GM23338 (cell line): ENCODE results near the gene FNDC3B. TPM values are rescaled to one million over a fixed set of nuclear protein-coding genes. Genes with fewer than 3 reads are reported as not detected.

Experiments
- ATAC-seq: fragments of 200-7000 bp; cut with Tn5 transposase; 3 replicates; pipeline ENCODE4 v1.9.1; 2020
- DNase-seq: peaks from one replicate; pipeline ENCODE4 v3.0.0-alpha.2; 2015; ENCODE audit warnings: low spot score
- H2AFZ ChIP-seq: fragments of 200-600 bp; sonication (generic); 2 replicates; pipeline ENCODE4 v1.8.0; 2016; ENCODE audit warnings: antibody characterized with exemption, mild to moderate bottlenecking, moderate library complexity
- H3F3A ChIP-seq: fragments of 200-600 bp; sonication (generic); replicated peaks from 2 replicates; pipeline ENCODE4 v1.8.0; 2017; ENCODE audit warnings: antibody characterized with exemption, mixed run types, low read depth
- H3K27ac ChIP-seq: fragments of 200-600 bp; sonication (generic); 2 replicates; pipeline ENCODE4 v1.6.1; 2016; ENCODE audit warnings: low read depth
- H3K27me3 ChIP-seq: fragments of 200-600 bp; sonication (generic); 2 replicates; pipeline ENCODE4 v1.8.0; 2016; ENCODE audit warnings: mild to moderate bottlenecking, mixed run types, moderate library complexity; ENCODE audit not compliant: insufficient read depth
- H3K36me3 ChIP-seq: fragments of 200-600 bp; sonication (generic); 2 replicates; pipeline ENCODE4 v1.8.0; 2016; ENCODE audit warnings: mild to moderate bottlenecking; ENCODE audit not compliant: insufficient read depth
- H3K4me1 ChIP-seq: fragments of 200-600 bp; sonication (generic); 2 replicates; pipeline ENCODE4 v1.8.0; 2016; ENCODE audit warnings: mild to moderate bottlenecking, moderate library complexity; ENCODE audit not compliant: insufficient read depth
- H3K4me2 ChIP-seq: fragments of 200-600 bp; sonication (generic); 2 replicates; pipeline ENCODE4 v1.7.1; 2017; ENCODE audit warnings: mixed run types
- H3K4me3 ChIP-seq: fragments of 200-600 bp; sonication (generic); 2 replicates; pipeline ENCODE4 v1.6.1; 2016; ENCODE audit warnings: mixed run types
- H3K79me2 ChIP-seq: fragments of 200-600 bp; sonication (generic); replicated peaks from 2 replicates; pipeline ENCODE4 v1.8.0; 2017; ENCODE audit warnings: mild to moderate bottlenecking; ENCODE audit not compliant: insufficient read depth
- H3K9me2 ChIP-seq: fragments of 200-600 bp; sonication (generic); 2 replicates; pipeline ENCODE4 v1.8.0; 2017; ENCODE audit not compliant: insufficient read depth
- H4K20me1 ChIP-seq: fragments of 200-600 bp; sonication (generic); replicated peaks from 2 replicates; pipeline ENCODE4 v1.8.0; 2017; ENCODE audit warnings: mild to moderate bottlenecking; ENCODE audit not compliant: insufficient read depth
- H3K27ac Mint-ChIP-seq: 2 replicates; pipeline ENCODE4 v1.8.0; 2020; ENCODE audit warnings: inconsistent platforms, mild to moderate bottlenecking, moderate library complexity, mixed read lengths
- H3K27me3 Mint-ChIP-seq: 3 replicates; pipeline ENCODE4 v1.8.0; 2022; ENCODE audit warnings: low read depth, mild to moderate bottlenecking, moderate library complexity, mixed read lengths, inconsistent platforms; ENCODE audit not compliant: insufficient read depth, poor library complexity
- H3K36me3 Mint-ChIP-seq: 3 replicates; pipeline ENCODE4 v1.8.0; 2021; ENCODE audit warnings: low read depth, mild to moderate bottlenecking, inconsistent platforms, moderate library complexity, mixed read lengths
- H3K4me1 Mint-ChIP-seq: 3 replicates; pipeline ENCODE4 v1.8.0; 2020; ENCODE audit warnings: mild to moderate bottlenecking, inconsistent platforms, mixed read lengths
- H3K4me3 Mint-ChIP-seq: 3 replicates; pipeline ENCODE4 v1.8.0; 2021; ENCODE audit warnings: moderate library complexity, mild to moderate bottlenecking, inconsistent platforms, mixed read lengths
- H3K9me3 Mint-ChIP-seq: 3 replicates; pipeline ENCODE4 v1.8.0; 2020; ENCODE audit warnings: moderate library complexity, mild to moderate bottlenecking, inconsistent platforms, mixed read lengths
- CREB1 ChIP-seq: fragments of 250-450 bp; sonication (Bioruptor Pico); IDR thresholded peaks from 2 replicates; pipeline ENCODE4 v1.5.0; 2020; ENCODE audit warnings: low read depth, mild to moderate bottlenecking, moderate library complexity
- EZH2 ChIP-seq: fragments of 200-600 bp; sonication (generic); IDR thresholded peaks from one replicate; pipeline ENCODE4 v1.8.0; 2017; ENCODE audit warnings: antibody characterized with exemption, mild to moderate bottlenecking, low read depth; ENCODE audit not compliant: unreplicated experiment
- EZH2phosphoT487 ChIP-seq: fragments of 200-600 bp; sonication (generic); IDR thresholded peaks from one replicate; pipeline ENCODE4 v1.8.1; 2018; ENCODE audit warnings: antibody characterized with exemption; ENCODE audit not compliant: unreplicated experiment
- NANOG ChIP-seq: IDR thresholded peaks from 2 replicates; pipeline ENCODE4 v1.6.1; 2016; ENCODE audit warnings: antibody characterized with exemption, borderline replicate concordance
- ZNF114 ChIP-seq: fragments of 250-450 bp; sonication (Bioruptor Pico); IDR thresholded peaks from 2 replicates; pipeline ENCODE4 v1.5.0; 2020; ENCODE audit warnings: mild to moderate bottlenecking, moderate library complexity
- polyA plus RNA-seq: library from polyadenylated mRNA; unstranded; fragments of >200 nt; fragmentation: Nextera tagmentation; extraction: Ambion mirVana; gene quantifications from 2 replicates; pipeline ENCODE4 v1.2.1, GENCODE V29; 2016
- total RNA-seq: library from RNA; depleted of rRNA; stranded (reverse); fragments of >200 nt; shearing (Covaris generic); gene quantifications from 2 replicates; pipeline ENCODE4 v1.2.3, GENCODE V29; 2014
- TF ChIP-seq, protein P1 (sequence below), 2 experiments: fragments of 200-600 bp in 1 of 2; sonication (generic) in 1 of 2; conservative IDR thresholded peaks; 2 replicates each; pipeline versions ENCODE4 v1.5.1 to v1.6.1; 2016 to 2017; ENCODE audit warnings: antibody characterized with exemption in 2 of 2, low read depth in 2 of 2, mild to moderate bottlenecking in 2 of 2, moderate library complexity in 1 of 2

FNDC3B gene
- total and polyA plus RNA-seq, 2 experiments from 2014 or later, result 19.1 to 55.4 TPM

GRCh38 chr3:172218350-172219323 lies 179.3 kb downstream of the FNDC3B start:
- Mint-ChIP-seq H3K36me3 (no peaks in the 10 kb centered on the region), H3K4me1 (peaks cover 65% of the 10 kb centered on the region), H3K9me3 (no peaks in the 10 kb centered on the region), H3K27ac (no peak overlapping the region), H3K27me3 (peaks cover 9% of the 10 kb centered on the region), H3K4me3 (no peak overlapping the region)
- no peaks in the 10 kb centered on the region for H3F3A ChIP-seq
- no peak overlapping the region for H2AFZ ChIP-seq
- H3K9me2 ChIP-seq, result no peaks in the 10 kb centered on the region
- H3K79me2 ChIP-seq, result peaks cover 81% of the 10 kb centered on the region
- H3K27me3 ChIP-seq, result no peaks in the 10 kb centered on the region
- peak overlapping the region; percentile 51 for H3K27ac ChIP-seq
- no peak for TF ChIP-seq CREB1 (CRISPR knock-in tag)
- DNase-seq (no peak), ATAC-seq (peak; percentile 16; the same call in 2 of the 3 replicates)
- H3K4me1 ChIP-seq, result peaks cover 76% of the 10 kb centered on the region
- H3K4me2 ChIP-seq, result peak overlapping the region; percentile 41
- H3K4me3 ChIP-seq, result no peak overlapping the region
- peaks cover 9% of the 10 kb centered on the region; the same call in 1 of the 2 replicates for H4K20me1 ChIP-seq
- no peaks in the 10 kb centered on the region for H3K36me3 ChIP-seq

DNA sequence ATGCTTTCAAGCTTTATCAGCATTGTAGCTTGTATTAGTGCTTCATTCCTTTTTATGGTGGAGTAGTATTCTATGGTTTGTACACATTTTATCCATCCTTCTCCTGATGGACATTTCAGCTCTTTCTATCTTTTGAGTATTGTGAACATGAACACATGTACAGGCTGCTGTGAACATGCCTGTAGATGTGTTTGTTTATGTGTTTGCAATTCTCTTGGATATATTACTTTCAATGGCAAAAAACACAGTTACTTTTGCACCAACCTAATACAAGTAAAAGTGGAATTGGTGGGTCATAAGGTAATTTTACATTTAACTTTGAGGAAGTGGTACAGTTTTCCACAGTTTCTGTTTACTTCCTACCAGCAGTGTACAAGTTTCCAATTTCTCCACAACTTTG lies 180.4 kb downstream of the FNDC3B start:
- no peaks in the 10 kb centered on the region for H3K36me3 Mint-ChIP-seq
- peaks cover 80% of the 10 kb centered on the region for H3K4me1 ChIP-seq
- no peak overlapping the region for H3K4me3 Mint-ChIP-seq
- no peaks in the 10 kb centered on the region for H3K9me2 ChIP-seq
- H3K36me3 ChIP-seq, result no peaks in the 10 kb centered on the region
- H3K4me3 ChIP-seq, result no peak overlapping the region
- no peaks in the 10 kb centered on the region for H3K27me3 ChIP-seq
- DNase-seq (no peak), ATAC-seq (no peak)
- H3K27ac Mint-ChIP-seq, result no peak overlapping the region
- H3F3A ChIP-seq, result no peaks in the 10 kb centered on the region
- H3K9me3 Mint-ChIP-seq, result no peaks in the 10 kb centered on the region
- peaks cover 9% of the 10 kb centered on the region for H3K27me3 Mint-ChIP-seq
- peaks cover 67% of the 10 kb centered on the region for H3K4me1 Mint-ChIP-seq
- H3K4me2 ChIP-seq, result no peak overlapping the region
- no peak overlapping the region for H2AFZ ChIP-seq
- H3K79me2 ChIP-seq, result peaks cover 81% of the 10 kb centered on the region
- H3K27ac ChIP-seq, result no peak overlapping the region
- peaks cover 7% of the 10 kb centered on the region; the same call in 1 of the 2 replicates for H4K20me1 ChIP-seq
- no peak for TF ChIP-seq EZH2phosphoT487
- TF ChIP-seq ZNF114 (CRISPR knock-in tag), result no peak
- TF ChIP-seq, protein P1, sequence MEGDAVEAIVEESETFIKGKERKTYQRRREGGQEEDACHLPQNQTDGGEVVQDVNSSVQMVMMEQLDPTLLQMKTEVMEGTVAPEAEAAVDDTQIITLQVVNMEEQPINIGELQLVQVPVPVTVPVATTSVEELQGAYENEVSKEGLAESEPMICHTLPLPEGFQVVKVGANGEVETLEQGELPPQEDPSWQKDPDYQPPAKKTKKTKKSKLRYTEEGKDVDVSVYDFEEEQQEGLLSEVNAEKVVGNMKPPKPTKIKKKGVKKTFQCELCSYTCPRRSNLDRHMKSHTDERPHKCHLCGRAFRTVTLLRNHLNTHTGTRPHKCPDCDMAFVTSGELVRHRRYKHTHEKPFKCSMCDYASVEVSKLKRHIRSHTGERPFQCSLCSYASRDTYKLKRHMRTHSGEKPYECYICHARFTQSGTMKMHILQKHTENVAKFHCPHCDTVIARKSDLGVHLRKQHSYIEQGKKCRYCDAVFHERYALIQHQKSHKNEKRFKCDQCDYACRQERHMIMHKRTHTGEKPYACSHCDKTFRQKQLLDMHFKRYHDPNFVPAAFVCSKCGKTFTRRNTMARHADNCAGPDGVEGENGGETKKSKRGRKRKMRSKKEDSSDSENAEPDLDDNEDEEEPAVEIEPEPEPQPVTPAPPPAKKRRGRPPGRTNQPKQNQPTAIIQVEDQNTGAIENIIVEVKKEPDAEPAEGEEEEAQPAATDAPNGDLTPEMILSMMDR (conservative IDR thresholded peaks at IDR 0.05; ENCODE audit: low read depth in 2 of 2), result no peak

DNA sequence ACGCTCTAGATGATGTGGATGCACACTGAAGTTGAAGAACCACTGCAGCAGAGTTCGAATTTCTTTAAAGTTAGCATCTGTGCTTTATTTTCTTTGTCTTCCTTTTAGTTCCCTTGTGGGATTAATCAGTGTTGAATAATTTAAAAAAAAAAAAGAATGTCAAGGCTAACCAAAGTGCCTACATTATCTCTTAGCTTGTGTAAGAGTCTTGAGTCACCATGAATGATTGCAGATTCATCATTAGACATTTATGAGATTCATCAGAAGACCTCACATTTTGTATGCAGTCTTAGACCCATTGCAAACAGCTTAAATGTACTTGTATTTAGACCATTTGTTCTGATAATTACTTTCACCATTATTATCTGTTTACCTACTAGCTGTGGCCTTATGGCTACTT lies 182.2 kb downstream of the FNDC3B start:
- no peak overlapping the region for H3K27ac ChIP-seq
- 0 out of 2 replicates have a peak, but pooled peaks cover 4% of the 10 kb centered on the region for H4K20me1 ChIP-seq
- no peak overlapping the region for H2AFZ ChIP-seq
- H3K27me3 ChIP-seq, result no peaks in the 10 kb centered on the region
- ATAC-seq (no peak), DNase-seq (no peak)
- Mint-ChIP-seq H3K36me3 (peaks cover 3% of the 10 kb centered on the region; the same call in 1 of the 3 replicates), H3K4me3 (no peak overlapping the region), H3K9me3 (no peaks in the 10 kb centered on the region), H3K27ac (peak overlapping the region; percentile 47; the same call in 1 of the 2 replicates), H3K4me1 (peaks cover 62% of the 10 kb centered on the region), H3K27me3 (peaks cover 5% of the 10 kb centered on the region)
- no peaks in the 10 kb centered on the region for H3F3A ChIP-seq
- peak overlapping the region; percentile 59; the same call in 1 of the 2 replicates for H3K4me2 ChIP-seq
- no peaks in the 10 kb centered on the region for H3K9me2 ChIP-seq
- no peak overlapping the region for H3K4me3 ChIP-seq
- H3K4me1 ChIP-seq, result peaks cover 72% of the 10 kb centered on the region
- peaks cover 81% of the 10 kb centered on the region for H3K79me2 ChIP-seq
- H3K36me3 ChIP-seq, result no peaks in the 10 kb centered on the region
- TF ChIP-seq EZH2, result no peak
- TF ChIP-seq CREB1 (CRISPR knock-in tag), result no peak
- no peak for TF ChIP-seq NANOG
- TF ChIP-seq ZNF114 (CRISPR knock-in tag), result no peak
